GM11168 (cell line): ENCODE data around the gene NUMA1.

Experiments used
- in situ Hi-C: fragments of 300-500 bp; cut with MboI; formaldehyde crosslinking; loops from one replicate; pipeline ENCODE4 v1.12.0; 2022; ENCODE audit warnings: low sequenced_read_pairs; ENCODE audit not compliant: unreplicated experiment

NUMA1 gene

GRCh38 chr11:72004515-72005346 is 75.6 kb downstream of the NUMA1 start:
- in situ Hi-C loops, result no loop called here

- in situ Hi-C loops, result no loop called here
Measured at GRCh38 chr11:72003776-72004171, 76.6 kb downstream of the NUMA1 start.

- in situ Hi-C loops, result no loop called here
Measured at GRCh38 chr11:72002841-72003775, 77.2 kb downstream of the NUMA1 start.

GRCh38 chr11:72001834-72002591 is 78.3 kb downstream of the NUMA1 start:
- in situ Hi-C loops, result no loop called here

- in situ Hi-C loops, result no loop called here
Measured at GRCh38 chr11:72001285-72001684, 79.1 kb downstream of the NUMA1 start.

- in situ Hi-C loops, result no loop called here
Measured at GRCh38 chr11:72000202-72000867, 80.0 kb downstream of the NUMA1 start.

GRCh38 chr11:71999798-72000197 is 80.5 kb downstream of the NUMA1 start:
- in situ Hi-C loops, result no loop called here

GRCh38 chr11:71999362-71999761 is 81.0 kb downstream of the NUMA1 start:
- in situ Hi-C loops, result no loop called here

- in situ Hi-C loops, result no loop called here
Measured at GRCh38 chr11:71998649-71999310, 81.6 kb downstream of the NUMA1 start, which contains the start of gene IL18BP. Gene IL18BP (plus strand): TSS chr11:71998909. CDS start chr11:71999985, 1,076 bp downstream.

- in situ Hi-C loops, result no loop called here
Measured at GRCh38 chr11:71998061-71998460, 82.3 kb downstream of the NUMA1 start.

GRCh38 chr11:71997594-71997993 is 82.7 kb downstream of the NUMA1 start:
- in situ Hi-C loops, result no loop called here

GRCh38 chr11:71996946-71997345 is 83.4 kb downstream of the NUMA1 start:
- in situ Hi-C loops, result no loop called here

GRCh38 chr11:71996517-71996916 is 83.8 kb downstream of the NUMA1 start:
- in situ Hi-C loops, result no loop called here

- in situ Hi-C loops, result no loop called here
Measured at GRCh38 chr11:71995726-71996291, 84.5 kb downstream of the NUMA1 start.

GRCh38 chr11:71994786-71995185 is 85.6 kb downstream of the NUMA1 start:
- in situ Hi-C loops, result no loop called here

GRCh38 chr11:71992136-71992730 is 88.1 kb downstream of the NUMA1 start:
- in situ Hi-C loops, result no loop called here

- in situ Hi-C loops, result no loop called here
Measured at GRCh38 chr11:71991494-71991893, 88.8 kb downstream of the NUMA1 start.

- in situ Hi-C loops, result no loop called here
Measured at GRCh38 chr11:71990701-71991100, 89.6 kb downstream of the NUMA1 start.

GRCh38 chr11:71988050-71988449 is 92.3 kb downstream of the NUMA1 start:
- in situ Hi-C loops, result no loop called here
